ENCODE data around the gene BRD9. TPM values are rescaled to one million over a fixed set of nuclear protein-coding genes. Genes with fewer than 3 reads are reported as not detected.

BRD9 gene
- total RNA-seq, 2 donors from 2014 or later, result 15.0 to 16.1 TPM

- TF ChIP-seq CTCF (IDR thresholded peaks at IDR 0.05), result no peak
- Histone ChIP-seq H3K4me1 (peaks cover 0 to 12% of the 10 kb centered on the region in 2 donors), H3K4me3 (no peak overlapping the region), H3K9me3 (no peaks in the 10 kb centered on the region), H3K27ac (no peak overlapping the region), H3K27me3 (no peaks in the 10 kb centered on the region), H3K36me3 (no peaks in the 10 kb centered on the region)
- DNase-seq (ENCODE audit: low spot score), result no peak
Observed at GRCh38 chr5:852431-853401, 39.9 kb downstream of the BRD9 start.

- Histone ChIP-seq H3K4me3 (no peak overlapping the region), H3K4me1 (peaks cover 0 to 12% of the 10 kb centered on the region in 2 donors), H3K27ac (no peak overlapping the region), H3K9me3 (no peaks in the 10 kb centered on the region), H3K27me3 (no peaks in the 10 kb centered on the region), H3K36me3 (no peaks in the 10 kb centered on the region)
- no peak for DNase-seq (ENCODE audit: low spot score)
- no peak for TF ChIP-seq CTCF (IDR thresholded peaks at IDR 0.05)
Observed at GRCh38 chr5:852018-852417, 40.6 kb downstream of the BRD9 start.

GRCh38 chr5:851553-851952 lies 41.0 kb downstream of the BRD9 start:
- Histone ChIP-seq H3K27ac (no peak overlapping the region), H3K36me3 (no peaks in the 10 kb centered on the region), H3K9me3 (no peaks in the 10 kb centered on the region), H3K4me1 (peaks cover 0 to 12% of the 10 kb centered on the region in 2 donors), H3K27me3 (no peaks in the 10 kb centered on the region), H3K4me3 (no peak overlapping the region)
- DNase-seq (ENCODE audit: low spot score), result no peak
- no peak for TF ChIP-seq CTCF (IDR thresholded peaks at IDR 0.05)

- H3K4me3 ChIP-seq, result no peak overlapping the region
- H3K27ac ChIP-seq, result no peak overlapping the region
- no peaks in the 10 kb centered on the region for H3K27me3 ChIP-seq
- peaks cover 0 to 12% of the 10 kb centered on the region in 2 donors for H3K4me1 ChIP-seq
- H3K9me3 ChIP-seq, result no peaks in the 10 kb centered on the region
- no peak for DNase-seq (ENCODE audit: low spot score)
- no peak for TF ChIP-seq CTCF (IDR thresholded peaks at IDR 0.05)
- H3K36me3 ChIP-seq, result no peaks in the 10 kb centered on the region
Observed at GRCh38 chr5:851076-851475, 41.5 kb downstream of the BRD9 start.

- Histone ChIP-seq H3K27me3 (no peaks in the 10 kb centered on the region), H3K4me3 (peak within 1 kb of the TSS; percentile 17 to 39), H3K9me3 (no peaks in the 10 kb centered on the region), H3K4me1 (peaks cover 0 to 12% of the 10 kb centered on the region in 2 donors), H3K27ac (peak within 1 kb of the TSS in 1 of 2 donors; percentile 26), H3K36me3 (no peaks in the 10 kb centered on the region)
- no peak for TF ChIP-seq CTCF (IDR thresholded peaks at IDR 0.05)
- DNase-seq (ENCODE audit: low spot score), result no peak
Observed at GRCh38 chr5:850511-851006, 42.0 kb downstream of the BRD9 start, which contains the start of gene ZDHHC11. Gene ZDHHC11, minus strand, starts transcription at chr5:850986. Its CDS starts 384 bp downstream, at chr5:850602.

Measured in right atrium auricular region (tissue), 2 donors.